Upper lobe of right lung (tissue), 1 donor: ENCODE measurements around the gene PPP4C. TPM values are rescaled to one million over a fixed set of nuclear protein-coding genes. Genes with fewer than 3 reads are reported as not detected.
A peak's percentile ranks its signal among the peaks of the same experiment; 100 is the strongest.
"Not testable (repeated sequence)": the region's sequence is repeated elsewhere in the genome, so short reads cannot be mapped to it uniquely, and the experiment has no call there.

Source experiments
- ATAC-seq: fragments of 200-7000 bp; cut with Tn5 transposase; one replicate; pipeline ENCODE4 v1.9.1; 2020; ENCODE audit warnings: mild to moderate bottlenecking, moderate library complexity
- DNase-seq: peaks from one replicate; pipeline ENCODE4 v3.0.0-alpha.2; 2020
- H3K27ac ChIP-seq: fragments of 200-600 bp; one replicate; pipeline ENCODE4 v1.8.0; 2022
- H3K27me3 ChIP-seq: fragments of 200-600 bp; one replicate; pipeline ENCODE4 v1.8.0; 2022; ENCODE audit warnings: mild to moderate bottlenecking
- H3K36me3 ChIP-seq: fragments of 200-600 bp; one replicate; pipeline ENCODE4 v1.8.0; 2022
- H3K4me1 ChIP-seq: fragments of 200-600 bp; one replicate; pipeline ENCODE4 v1.8.0; 2022
- H3K4me3 ChIP-seq: fragments of 200-600 bp; one replicate; pipeline ENCODE4 v1.8.0; 2022; ENCODE audit warnings: mild to moderate bottlenecking
- H3K9me3 ChIP-seq: fragments of 200-600 bp; one replicate; pipeline ENCODE4 v1.8.0; 2022
- CTCF ChIP-seq: fragments of 200-600 bp; IDR thresholded peaks from one replicate; pipeline ENCODE4 v1.8.0; 2022; ENCODE audit warnings: antibody characterized with exemption
- intact Hi-C: fragments of 100-400 bp; cut with DNase I; formaldehyde crosslinking; loops from one replicate; pipeline ENCODE4 v1.11.0; 2022
- total RNA-seq: library from RNA; stranded (reverse); fragmentation: NEBNext Ultra II Directional; extraction: Animal tissue kit (Norgen Biotek cat#: 25700); gene quantifications from one replicate; pipeline ENCODE4 v1.2.1, GENCODE V29; 2021
- donor health status: DM: no; HTN: yes; CAD: no; lungs with severe emphysema.

Gene PPP4C
- total RNA-seq, 1 donor from 2014 or later = 74.2 TPM

DNA sequence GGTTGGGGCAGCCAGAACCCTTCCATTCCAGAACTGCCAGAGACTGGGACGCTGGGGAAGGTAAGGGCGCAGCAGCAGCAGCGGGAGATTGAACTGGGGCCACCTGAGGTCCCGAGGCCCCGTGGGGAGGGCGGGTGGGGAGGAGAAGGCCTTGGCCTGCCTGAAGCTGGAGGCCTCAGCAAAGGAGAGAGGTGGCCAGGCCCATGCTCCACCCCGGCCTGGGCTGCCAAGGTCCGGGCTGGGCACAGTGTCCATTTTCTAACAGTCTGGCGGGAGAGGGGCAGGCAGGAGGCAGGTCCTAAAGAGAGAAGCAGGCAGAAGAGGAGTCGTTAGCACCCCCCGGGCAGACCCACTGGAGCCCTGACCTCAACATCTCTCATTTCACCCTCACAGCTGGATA is 38.6 kb downstream of the PPP4C start:
- H3K4me3 ChIP-seq = no peak overlapping the region
- intact Hi-C loops = no loop called here
- no peaks in the 10 kb centered on the region for H3K9me3 ChIP-seq
- no peak for ATAC-seq
- H3K36me3 ChIP-seq = peaks cover 65% of the 10 kb centered on the region
- no peak for DNase-seq
- H3K4me1 ChIP-seq = peaks cover 6% of the 10 kb centered on the region
- no peaks in the 10 kb centered on the region for H3K27me3 ChIP-seq
- H3K27ac ChIP-seq = no peak overlapping the region
- no peak for TF ChIP-seq CTCF

- H3K36me3 ChIP-seq = peaks cover 69% of the 10 kb centered on the region
- H3K27me3 ChIP-seq, H3K4me3 ChIP-seq, intact Hi-C loops, DNase-seq, ATAC-seq, H3K4me1 ChIP-seq, H3K27ac ChIP-seq, H3K9me3 ChIP-seq: not testable (repeated sequence)
Measured at GRCh38 chr16:30114833-30115232, 39.0 kb downstream of the PPP4C start.

DNA sequence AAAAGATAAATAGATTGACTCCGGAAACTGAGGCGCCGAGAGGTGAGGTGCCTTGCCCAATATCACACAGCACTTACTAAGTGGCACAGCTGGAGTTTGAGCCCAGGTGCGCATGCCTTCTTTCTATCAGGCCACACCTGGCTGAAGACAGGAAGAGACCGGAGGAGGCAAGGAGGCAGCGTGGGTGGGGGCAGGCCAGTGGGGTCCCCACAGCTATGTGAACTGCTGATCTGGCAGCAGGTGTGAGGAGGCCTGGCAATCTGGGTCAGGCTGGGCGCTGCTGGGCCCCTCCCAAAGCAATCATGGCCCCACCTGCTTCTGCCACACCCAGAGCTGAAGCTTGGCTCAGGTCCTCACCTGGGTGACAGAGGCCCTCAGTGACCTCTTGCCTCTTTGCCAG is 39.4 kb downstream of the PPP4C start:
- Histone ChIP-seq H3K27ac (no peak overlapping the region), H3K4me3 (no peak overlapping the region), H3K36me3 (peaks cover 68% of the 10 kb centered on the region), H3K4me1 (peaks cover 6% of the 10 kb centered on the region), H3K9me3 (no peaks in the 10 kb centered on the region), H3K27me3 (no peaks in the 10 kb centered on the region)
- peak; percentile 73 for ATAC-seq
- intact Hi-C loops = no loop called here
- TF ChIP-seq CTCF = no peak
- DNase-seq = peak; percentile 72

GRCh38 chr16:30116291-30117207 is 40.8 kb downstream of the PPP4C start:
- ATAC-seq (no peak), DNase-seq (peak; percentile 41)
- peaks cover 59% of the 10 kb centered on the region for H3K36me3 ChIP-seq
- intact Hi-C loops = no loop called here
- no peak overlapping the region for H3K4me3 ChIP-seq
- H3K4me1 ChIP-seq = peaks cover 15% of the 10 kb centered on the region
- no peaks in the 10 kb centered on the region for H3K9me3 ChIP-seq
- TF ChIP-seq CTCF = no peak
- H3K27ac ChIP-seq = no peak overlapping the region
- H3K27me3 ChIP-seq = no peaks in the 10 kb centered on the region

DNA sequence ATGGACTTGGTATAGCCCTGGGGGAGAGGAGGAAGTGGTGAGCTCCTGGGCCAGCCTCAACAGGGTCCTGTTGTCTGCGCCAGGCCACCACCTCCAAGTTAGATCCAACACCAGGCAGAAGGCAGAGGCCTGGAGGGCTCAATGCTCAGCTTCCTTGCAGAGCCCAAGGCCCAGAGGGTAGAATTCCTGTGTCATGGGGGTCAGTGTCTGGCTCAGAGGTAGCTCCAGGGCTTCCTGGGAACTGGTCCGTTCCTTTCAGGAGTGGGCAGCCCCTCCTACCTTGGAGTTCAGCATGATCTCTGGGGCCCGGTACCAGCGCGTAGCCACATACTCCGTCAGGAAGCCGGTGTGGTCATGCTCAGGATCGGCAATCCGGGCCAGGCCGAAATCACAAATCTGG is 42.0 kb downstream of the PPP4C start:
- Histone ChIP-seq H3K4me1 (peaks cover 22% of the 10 kb centered on the region), H3K27ac (no peak overlapping the region), H3K4me3 (no peak overlapping the region), H3K36me3 (peaks cover 58% of the 10 kb centered on the region), H3K9me3 (no peaks in the 10 kb centered on the region), H3K27me3 (no peaks in the 10 kb centered on the region)
- ATAC-seq (no peak), DNase-seq (no peak)
- intact Hi-C loops = no loop called here
- no peak for TF ChIP-seq CTCF

DNA sequence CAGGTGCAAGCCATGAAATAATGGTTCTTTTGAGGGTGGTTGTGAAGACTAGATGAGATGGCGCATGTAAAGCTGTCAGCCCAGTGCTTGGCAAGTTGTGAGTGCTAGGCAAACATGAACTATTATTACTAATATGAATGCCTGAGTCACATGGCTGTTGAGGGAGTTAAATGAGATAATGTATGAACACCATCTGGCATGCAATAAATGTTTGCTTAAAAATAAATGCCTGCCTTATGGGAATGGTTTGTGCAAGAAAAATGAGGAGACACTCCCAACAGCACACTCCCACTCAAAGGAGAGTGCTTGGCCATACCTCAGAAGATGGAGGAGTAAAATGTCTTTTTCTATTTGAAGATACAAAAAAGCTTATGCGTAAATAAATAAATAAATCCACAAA is 43.6 kb downstream of the PPP4C start:
- no peaks in the 10 kb centered on the region for H3K27me3 ChIP-seq
- peaks cover 48% of the 10 kb centered on the region for H3K36me3 ChIP-seq
- ATAC-seq = no peak
- H3K4me3 ChIP-seq = no peak overlapping the region
- intact Hi-C loops = no loop called here
- DNase-seq = no peak
- no peak overlapping the region for H3K27ac ChIP-seq
- H3K9me3 ChIP-seq = no peaks in the 10 kb centered on the region
- no peak for TF ChIP-seq CTCF
- peaks cover 27% of the 10 kb centered on the region for H3K4me1 ChIP-seq
